Ovary (tissue), 9 donors: Measurements from ENCODE around the gene HRG. TPM values are rescaled to one million over a fixed set of nuclear protein-coding genes. Genes with fewer than 3 reads are reported as not detected.

Source experiments
- DNase-seq, 5 donors: peaks; one replicate each; pipeline ENCODE4 v3.0.0-alpha.2; 2019 to 2020
- H3K27ac ChIP-seq, 2 donors: fragments of 200-600 bp; one replicate each; pipeline versions ENCODE4 v1.5.1 to v1.8.0; 2019 to 2022
- H3K27me3 ChIP-seq: fragments of 200-600 bp; one replicate; pipeline ENCODE4 v1.8.0; 2022
- H3K36me3 ChIP-seq: fragments of 200-600 bp; sonication (generic); one replicate; pipeline ENCODE4 v1.5.1; 2019
- H3K4me1 ChIP-seq: one replicate; pipeline ENCODE4 v1.8.1; 2013; ENCODE audit warnings: mild to moderate bottlenecking, moderate library complexity; ENCODE audit not compliant: insufficient read depth
- H3K4me3 ChIP-seq: fragments of 200-600 bp; sonication (generic); one replicate; pipeline ENCODE4 v1.5.1; 2017
- H3K9me3 ChIP-seq, 2 donors: fragments of 200-600 bp in 1 of 2; sonication (generic) in 1 of 2; one replicate each; pipeline versions ENCODE4 v1.5.1 to v1.8.1; 2013 to 2019; ENCODE audit warnings: mild to moderate bottlenecking in 1 of 2, moderate library complexity in 1 of 2
- CTCF ChIP-seq, 3 donors: fragments of 450-650 bp in 2 of 3; fragments of 200-600 bp in 1 of 3; IDR thresholded peaks; one replicate each; pipeline versions ENCODE4 v1.5.1 to v1.8.0; 2016 to 2022; ENCODE audit warnings: antibody characterized with exemption in 3 of 3, mild to moderate bottlenecking in 1 of 3
- EP300 ChIP-seq: sonication (generic); formaldehyde crosslinking; IDR thresholded peaks from one replicate; pipeline ENCODE4 v1.6.1; 2017; ENCODE audit warnings: antibody characterized with exemption
- POLR2A ChIP-seq: fragments of 450-650 bp; IDR thresholded peaks from one replicate; pipeline ENCODE4 v1.6.1; 2017; ENCODE audit warnings: antibody characterized with exemption, mild to moderate bottlenecking, moderate library complexity
- WGBS, 3 donors: extraction: QIAGEN DNeasy Blood & Tissue Kit in 1 of 3; methylation state at CpG; one replicate each; pipeline versions ENCODE4 v1.1.5 to v1.1.7; 2013 to 2017; 5-methylcytosine and 5-hydroxymethylcytosine counted together
- intact Hi-C, 4 donors: fragments of 100-400 bp; cut with DNase I; formaldehyde crosslinking; loops; one replicate each; pipeline versions ENCODE4 v1.11.0 to v1.15.1; 2022 to 2023
- polyA plus RNA-seq, 2 donors: library from polyadenylated mRNA; stranded (reverse); fragments of 200-250 nt in 1 of 2; fragments of 350-450 nt in 1 of 2; fragmentation: Illumina TruSeq in 1 of 2; extraction: RNeasy Lipid Tissue Mini Kit (QIAGEN cat#74804) in 1 of 2; gene quantifications; one replicate each; pipeline ENCODE4 v1.2.3, GENCODE V29; 2013 to 2014
- total RNA-seq, 7 donors: library from RNA; depleted of rRNA in 2 of 7; stranded (reverse); fragments of >200 nt in 2 of 7; fragmentation: NEBNext Ultra II Directional in 3 of 7; extraction: Animal tissue kit (Norgen Biotek cat#: 25700) in 3 of 7; gene quantifications; one replicate each; pipeline versions ENCODE4 v1.1.0 to v1.2.4, GENCODE V29; 2016 to 2023
- donor health status: DM: no; HTN: no; CAD: no; lungs with moderate emphysema.
- donor health status: DM: no; HTN: no; CAD: no.
- donor health status: Bipolar disorder and iron deficiency.
- donor health status: DM: yes; HTN: yes; CAD: no.
- donor health status: DM: no; HTN: no; CAD: no.
- donor health status: DM: yes; HTN: yes; CAD: no.

The HRG gene
- total and polyA plus RNA-seq, 9 donors: 0.13 TPM; not detected in 8

- intact Hi-C loops: no loop called here
- 79 to 85% (median 84%) methylated on average over 3 of the region's 3 CpGs for WGBS, 3 donors
- no peaks in the 10 kb centered on the region for H3K36me3 ChIP-seq
Measured at GRCh38 chr3:186651678-186652215, 14.1 kb upstream of the HRG start.

DNA sequence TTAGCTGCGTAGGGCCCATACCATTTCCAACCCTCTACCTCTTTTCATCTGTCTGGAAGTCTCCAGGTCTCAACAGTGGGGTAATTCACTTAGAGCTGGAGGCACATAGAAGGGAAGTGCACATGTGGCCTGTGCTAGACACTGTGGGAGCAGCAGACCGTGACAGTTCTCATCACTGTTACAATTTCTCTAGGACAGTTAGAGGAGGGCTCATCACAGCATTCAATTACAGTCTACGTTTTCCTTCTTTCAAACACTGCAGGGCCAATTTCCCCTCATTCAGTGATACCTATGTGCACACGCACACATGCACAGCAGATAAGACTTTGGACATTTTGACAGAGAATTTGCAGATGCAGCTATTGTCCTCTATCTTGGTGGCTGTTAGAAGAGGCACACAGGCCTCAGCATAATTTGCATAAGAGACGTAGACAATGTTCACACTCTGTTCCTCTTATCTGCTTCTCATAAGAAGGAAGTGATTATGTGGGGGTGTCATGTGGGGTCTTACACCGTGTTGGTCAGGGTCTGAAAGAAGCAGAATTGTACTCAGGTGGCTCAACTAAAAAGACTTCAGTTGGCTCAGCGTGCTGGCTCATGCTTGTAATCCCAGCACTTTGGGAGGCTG is 12.6 kb upstream of the HRG start:
- no peaks in the 10 kb centered on the region for H3K36me3 ChIP-seq
- H3K4me3 ChIP-seq: no peak overlapping the region
- no peak for TF ChIP-seq POLR2A
- no peak for TF ChIP-seq EP300
- TF ChIP-seq CTCF (IDR thresholded peaks at IDR 0.05): no peak
- 65 to 75% (median 65%) methylated on average over 7 of the region's 7 CpGs for WGBS, 3 donors
- H3K27me3 ChIP-seq: no peaks in the 10 kb centered on the region
- intact Hi-C loops: no loop called here
- no peak for DNase-seq
- H3K4me1 ChIP-seq: no peaks in the 10 kb centered on the region
- no peak overlapping the region for H3K27ac ChIP-seq
- H3K9me3 ChIP-seq: no peaks in the 10 kb centered on the region

More at GRCh38 chr3:186651678-186652215, 14.1 kb upstream of the HRG start:
- no peaks in the 10 kb centered on the region for H3K9me3 ChIP-seq
- DNase-seq: no peak
- no peaks in the 10 kb centered on the region for H3K4me1 ChIP-seq
- no peak overlapping the region for H3K27ac ChIP-seq
- H3K4me3 ChIP-seq: no peak overlapping the region
- TF ChIP-seq CTCF (IDR thresholded peaks at IDR 0.05) (no peak), EP300 (no peak), POLR2A (no peak)
- H3K27me3 ChIP-seq: no peaks in the 10 kb centered on the region

GRCh38 chr3:186653984-186654383 is 11.8 kb upstream of the HRG start:
- Histone ChIP-seq H3K4me1 (no peaks in the 10 kb centered on the region), H3K9me3 (no peaks in the 10 kb centered on the region), H3K27me3 (no peaks in the 10 kb centered on the region), H3K4me3 (no peak overlapping the region), H3K36me3 (no peaks in the 10 kb centered on the region), H3K27ac (no peak overlapping the region)
- TF ChIP-seq EP300 (no peak), POLR2A (no peak), CTCF (IDR thresholded peaks at IDR 0.05) (no peak)
- WGBS, 3 donors: 8 to 45% (median 8%) methylated on average over 6 of the region's 6 CpGs
- no peak for DNase-seq
- intact Hi-C loops: no loop called here

DNA sequence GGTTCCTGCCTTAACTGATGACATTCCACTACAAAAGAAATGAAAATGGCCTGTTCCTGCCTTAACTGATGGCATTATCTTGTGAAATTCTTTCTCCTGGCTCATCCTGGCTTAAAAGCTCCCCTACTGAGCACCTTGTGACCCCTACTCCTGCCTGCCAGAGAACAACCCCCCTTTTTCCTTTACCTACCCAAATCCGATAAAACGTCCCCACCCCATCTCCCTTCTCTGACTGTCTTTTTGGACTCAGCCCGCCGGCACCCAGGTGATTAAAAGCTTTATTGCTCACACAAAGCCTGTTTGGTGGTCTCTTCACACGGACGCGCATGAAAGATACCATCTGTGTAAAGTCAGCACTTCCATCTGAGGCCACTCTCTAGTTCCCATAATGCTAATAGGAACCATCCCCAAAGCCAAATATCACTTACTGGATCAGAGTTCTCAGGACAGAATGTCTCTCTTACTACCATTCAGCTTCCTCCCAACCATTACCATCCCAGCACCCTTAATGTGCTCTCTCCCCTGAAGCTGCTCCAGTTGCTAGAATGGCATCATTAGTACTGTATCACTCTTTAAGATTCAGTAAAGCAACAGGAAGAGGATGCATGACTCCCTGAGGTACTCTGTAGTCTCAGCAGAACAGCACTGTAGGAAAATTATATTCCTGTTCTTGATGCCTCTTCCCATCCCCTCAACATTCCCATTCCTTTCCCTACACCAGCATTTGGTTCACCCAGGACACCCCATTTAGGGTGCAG is 2.3 kb upstream of the HRG start:
- intact Hi-C loops: no loop called here
- Histone ChIP-seq H3K27me3 (no peaks in the 10 kb centered on the region), H3K4me3 (no peak overlapping the region), H3K36me3 (no peaks in the 10 kb centered on the region), H3K27ac (no peak overlapping the region), H3K9me3 (no peaks in the 10 kb centered on the region), H3K4me1 (no peaks in the 10 kb centered on the region)
- no peak for DNase-seq
- 14 to 19% (median 18%) methylated on average over 7 of the region's 7 CpGs for WGBS, 3 donors
- TF ChIP-seq EP300 (no peak), CTCF (IDR thresholded peaks at IDR 0.05) (no peak), POLR2A (no peak)
